B cell (primary cell): ENCODE data around the gene EIF2AK2.

Experiments used
- CTCF ChIP-seq: fragments of 200-600 bp; IDR thresholded peaks from one replicate; pipeline ENCODE4 v1.8.0; 2022; ENCODE audit warnings: antibody characterized with exemption, mild to moderate bottlenecking
- EZH2 ChIP-seq: IDR thresholded peaks from 2 replicates; pipeline ENCODE4 v1.6.1; 2012; ENCODE audit warnings: borderline replicate concordance, low read depth, mild to moderate bottlenecking, moderate library complexity, low read length; ENCODE audit not compliant: insufficient read depth, poor library complexity, severe bottlenecking

GRCh38 chr2:37132914-37133313, 23.9 kb downstream of the EIF2AK2 start:
- no peak for TF ChIP-seq EZH2
- no peak for TF ChIP-seq CTCF
